Subcutaneous adipose tissue (tissue), 4 donors: ENCODE measurements around the gene DCUN1D2. TPM values are rescaled to one million over a fixed set of nuclear protein-coding genes. Genes with fewer than 3 reads are reported as not detected.

Experiments
- small RNA-seq: library from RNA; depleted of rRNA; stranded (forward); fragments of <200 nt; gene quantifications from one replicate; pipeline ENCODE3, GENCODE V24; 2016
- total RNA-seq, 4 donors: library from RNA; depleted of rRNA; stranded (reverse); fragments of >200 nt; gene quantifications; one replicate each; pipeline ENCODE4 v1.1.0, GENCODE V29; 2016
- TF ChIP-seq, protein P1 (sequence below): fragments of 450-650 bp; IDR thresholded peaks from one replicate; pipeline ENCODE4 v1.5.1; 2016; ENCODE audit warnings: low read depth, mild to moderate bottlenecking, control low read depth, antibody characterized with exemption, moderate library complexity

Gene DCUN1D2
- total RNA-seq, 4 donors from 2014 or later: 15.1 to 22.2 (median 18.8) TPM

DNA sequence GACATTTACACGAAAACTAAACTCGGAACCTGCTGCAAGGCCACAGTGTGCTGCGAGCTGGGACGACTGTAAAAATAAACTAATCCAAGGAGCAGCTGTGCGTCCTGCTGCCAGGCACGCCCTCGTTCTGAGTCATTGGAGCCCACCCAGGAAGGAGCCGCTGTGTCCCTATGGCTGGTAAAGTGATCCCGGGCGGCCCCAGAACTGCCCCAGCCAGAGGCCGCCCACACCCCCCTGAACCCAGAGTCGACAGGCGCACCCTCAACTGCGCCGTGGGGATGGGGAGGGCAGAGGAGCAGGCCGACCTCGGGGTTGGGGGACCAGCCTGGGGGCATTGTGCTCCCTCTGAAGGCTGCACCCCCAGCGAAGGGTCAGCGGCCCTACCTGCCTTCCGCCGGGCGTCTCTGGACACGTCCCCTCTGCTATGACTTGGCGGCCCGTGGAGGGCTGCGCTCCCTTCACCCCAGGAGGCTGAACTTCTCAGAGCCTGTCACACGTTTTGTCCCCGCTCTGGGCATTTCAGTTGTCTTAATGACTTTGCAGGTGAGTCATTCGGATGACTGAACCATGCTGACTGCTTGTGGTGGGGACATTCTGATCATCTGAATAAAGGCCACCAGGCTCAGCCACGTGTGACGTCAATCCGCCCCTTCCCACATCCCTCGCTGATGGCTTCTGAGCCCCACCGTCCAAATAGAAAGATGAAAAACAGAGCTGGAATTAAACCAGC lies 79.9 kb downstream of the DCUN1D2 start:
- TF ChIP-seq, protein P1, sequence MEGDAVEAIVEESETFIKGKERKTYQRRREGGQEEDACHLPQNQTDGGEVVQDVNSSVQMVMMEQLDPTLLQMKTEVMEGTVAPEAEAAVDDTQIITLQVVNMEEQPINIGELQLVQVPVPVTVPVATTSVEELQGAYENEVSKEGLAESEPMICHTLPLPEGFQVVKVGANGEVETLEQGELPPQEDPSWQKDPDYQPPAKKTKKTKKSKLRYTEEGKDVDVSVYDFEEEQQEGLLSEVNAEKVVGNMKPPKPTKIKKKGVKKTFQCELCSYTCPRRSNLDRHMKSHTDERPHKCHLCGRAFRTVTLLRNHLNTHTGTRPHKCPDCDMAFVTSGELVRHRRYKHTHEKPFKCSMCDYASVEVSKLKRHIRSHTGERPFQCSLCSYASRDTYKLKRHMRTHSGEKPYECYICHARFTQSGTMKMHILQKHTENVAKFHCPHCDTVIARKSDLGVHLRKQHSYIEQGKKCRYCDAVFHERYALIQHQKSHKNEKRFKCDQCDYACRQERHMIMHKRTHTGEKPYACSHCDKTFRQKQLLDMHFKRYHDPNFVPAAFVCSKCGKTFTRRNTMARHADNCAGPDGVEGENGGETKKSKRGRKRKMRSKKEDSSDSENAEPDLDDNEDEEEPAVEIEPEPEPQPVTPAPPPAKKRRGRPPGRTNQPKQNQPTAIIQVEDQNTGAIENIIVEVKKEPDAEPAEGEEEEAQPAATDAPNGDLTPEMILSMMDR: no peak

DNA sequence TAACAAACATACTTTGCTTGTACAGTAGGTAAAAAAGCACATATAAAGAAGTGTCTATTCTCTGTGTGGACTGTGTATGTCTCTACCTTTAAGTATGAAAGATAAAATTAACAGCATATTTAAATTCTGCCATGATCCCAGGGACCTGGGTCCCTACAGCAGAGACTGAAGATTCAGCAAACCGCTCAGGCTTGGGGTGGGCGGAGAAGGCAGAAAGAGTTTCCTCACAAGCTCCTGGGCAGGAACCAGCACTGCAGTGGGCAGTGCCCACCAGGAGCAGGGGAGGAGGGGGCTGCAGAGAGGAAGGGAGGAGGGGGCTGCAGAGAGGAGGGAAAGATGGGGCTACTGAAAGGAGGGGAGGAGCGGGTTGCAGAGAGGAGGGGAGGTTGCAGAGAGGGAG lies 81.9 kb downstream of the DCUN1D2 start:
- TF ChIP-seq, protein P1: no peak

DNA sequence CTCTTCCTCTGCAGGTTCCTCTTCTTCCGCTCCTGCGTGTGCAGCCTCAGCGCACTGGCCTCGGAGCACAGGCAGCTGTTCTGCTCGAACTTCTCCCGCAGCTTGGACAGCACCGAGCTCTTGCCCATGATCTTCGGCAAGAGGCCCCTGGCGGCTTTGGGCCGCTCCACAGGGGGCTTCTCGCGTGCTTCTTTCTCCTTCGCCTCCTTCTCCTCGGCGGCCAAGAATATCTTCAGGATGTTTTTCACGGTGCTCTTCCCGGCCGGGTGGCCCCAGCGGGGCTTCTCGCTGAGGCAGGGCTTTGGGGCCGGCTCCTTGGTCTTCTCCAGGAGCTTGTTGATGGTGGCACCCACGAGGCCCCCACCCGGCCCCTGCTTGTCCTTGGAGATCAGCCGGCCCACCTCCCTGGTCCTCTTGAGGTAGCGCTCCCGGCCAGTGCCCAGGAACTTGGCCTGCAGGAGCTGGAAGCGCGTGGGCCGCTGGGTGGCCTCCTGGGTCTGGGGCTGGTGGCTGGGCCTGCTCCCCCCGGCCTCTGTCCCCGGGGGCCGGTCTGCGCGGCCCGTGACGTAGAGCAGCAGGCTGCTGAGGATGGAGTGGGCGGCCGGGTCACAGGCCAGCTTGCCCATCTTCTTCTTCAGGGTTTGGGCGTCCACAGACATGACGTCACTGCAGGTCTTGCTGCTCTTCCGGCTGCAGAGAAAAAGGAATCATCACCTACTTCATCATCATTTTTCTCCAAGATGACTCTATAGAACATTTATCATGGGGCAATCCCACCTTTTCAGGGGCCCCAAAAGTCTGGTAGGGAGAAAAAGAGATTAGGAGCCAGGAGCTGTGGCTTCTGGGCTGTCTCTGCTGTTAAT lies 82.7 kb downstream of the DCUN1D2 start:
- TF ChIP-seq, protein P1: no peak

DNA sequence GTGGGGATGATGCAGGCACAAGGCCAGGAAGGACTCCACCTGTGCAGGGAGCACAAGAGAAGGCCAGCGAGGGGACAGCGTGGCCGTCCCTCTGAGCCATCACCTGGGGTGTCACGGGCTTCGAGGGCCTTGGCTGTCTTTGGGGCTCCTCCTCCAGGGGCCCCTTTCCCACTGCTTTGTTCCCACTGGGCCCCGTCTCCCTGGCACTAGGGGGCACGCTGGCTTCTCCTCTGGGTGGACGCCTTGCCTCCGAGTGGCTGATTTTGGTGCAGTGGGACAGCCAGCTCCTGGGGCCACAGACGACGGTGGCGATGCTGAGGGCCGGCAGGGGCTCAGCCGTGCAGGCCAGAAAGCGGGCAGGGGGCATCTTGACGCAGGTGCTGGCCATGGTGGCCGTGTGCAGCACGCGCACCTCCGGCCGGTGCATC lies 83.4 kb downstream of the DCUN1D2 start:
- TF ChIP-seq, protein P1: no peak

DNA sequence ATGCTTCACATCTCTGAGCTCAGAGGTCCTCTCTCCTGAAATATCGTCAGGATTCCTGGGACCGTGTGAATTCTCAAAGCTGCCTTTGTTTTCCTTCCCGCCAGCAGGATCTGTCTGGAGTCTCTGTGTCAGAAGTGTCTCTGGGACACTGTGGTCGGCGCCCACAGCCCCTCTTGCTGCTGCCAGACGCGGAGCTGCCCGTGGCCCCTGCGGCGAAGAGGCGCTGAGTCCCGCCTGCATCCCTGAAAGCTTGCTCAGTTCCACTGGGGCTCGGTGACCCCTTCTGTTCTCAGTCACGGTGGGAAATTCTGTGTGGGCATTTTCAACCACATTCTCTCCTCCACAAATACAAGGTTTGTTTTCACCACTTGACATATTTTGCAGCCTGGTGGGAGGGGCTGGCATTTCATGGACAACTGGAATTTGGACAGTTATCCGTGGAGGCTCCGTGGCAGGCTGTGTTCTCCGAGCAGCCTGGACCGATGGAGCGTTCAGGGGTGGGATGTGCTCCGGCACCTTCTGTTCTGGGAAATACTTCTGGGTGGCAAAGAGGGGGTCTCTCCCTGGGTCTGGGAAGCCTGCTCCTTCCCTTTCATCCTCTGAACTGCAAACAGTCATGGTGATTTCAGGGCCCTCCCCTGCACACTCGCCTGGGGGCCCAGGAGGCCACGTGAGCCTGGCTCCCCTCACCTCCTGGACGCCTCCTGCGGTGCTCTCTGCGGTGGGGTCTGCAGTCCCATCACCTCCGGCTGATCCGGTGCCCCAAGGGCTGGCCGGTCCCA lies 84.0 kb downstream of the DCUN1D2 start:
- TF ChIP-seq, protein P1: no peak

Small RNAs within 50 kb of the gene (small RNA-seq; reads per million reads assigned to genes)
- 0.36 reads per million for gene RNU1-16P

Other genes starting within 250 kb of the DCUN1D2 start
- gene LAMP1, start 193.5 kb downstream of the DCUN1D2 start, total RNA-seq: 100 to 1,000 TPM; 106 to 178 (median 125) TPM
- gene GRTP1, start 126.6 kb downstream of the DCUN1D2 start, total RNA-seq: 1 to 10 TPM; 2.2 to 5.8 (median 4.1) TPM
- gene ADPRHL1, start 37.2 kb downstream of the DCUN1D2 start, total RNA-seq: 1 to 10 TPM; 2.2 to 5.3 (median 2.9) TPM
- 10 to 100 TPM; 26.2 to 59.5 (median 27.8) TPM for gene TFDP1, start 94.0 kb upstream of the DCUN1D2 start, total RNA-seq
- gene ATP4B, start 167.5 kb upstream of the DCUN1D2 start, total RNA-seq: not detected
- gene GRK1, start 176.5 kb upstream of the DCUN1D2 start, total RNA-seq: not detected